HG03025 (cell line): Measurements from ENCODE around the gene EYA4.

Experiments used
- ATAC-seq: cut with Tn5 transposase; IDR thresholded peaks from one replicate; pipeline ENCODE4 v1.9.1; 2021; ENCODE audit warnings: mild to moderate bottlenecking, moderate library complexity; ENCODE audit not compliant: unreplicated experiment, low FRiP score

The EYA4 gene

GRCh38 chr6:133277900-133278545 is 36.9 kb downstream of the EYA4 start:
- no peak for ATAC-seq

DNA sequence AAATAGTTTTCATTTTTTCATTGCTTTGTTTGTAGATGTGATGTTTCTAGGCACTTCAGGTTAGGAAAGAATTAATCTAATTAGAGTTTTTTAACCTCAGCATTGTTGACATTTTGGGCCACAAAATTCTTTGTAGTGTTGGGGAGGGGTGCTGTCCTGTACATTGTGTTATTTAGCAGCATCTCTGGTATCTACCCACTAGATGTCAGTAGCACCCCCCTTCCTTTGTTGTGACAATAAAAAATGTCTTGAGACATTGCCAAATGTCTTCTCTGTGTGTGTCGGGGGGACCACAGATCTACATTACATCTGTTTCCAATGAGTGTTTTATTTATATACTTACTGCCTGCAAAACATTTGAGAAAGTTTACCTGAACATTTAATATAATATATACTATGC is 45.6 kb downstream of the EYA4 start:
- no peak for ATAC-seq

GRCh38 chr6:133288662-133289061 is 47.5 kb downstream of the EYA4 start:
- no peak for ATAC-seq

GRCh38 chr6:133289733-133290306 is 48.7 kb downstream of the EYA4 start:
- ATAC-seq = no peak

GRCh38 chr6:133290930-133291329 is 49.8 kb downstream of the EYA4 start:
- ATAC-seq = no peak

- ATAC-seq = no peak
Measured at GRCh38 chr6:133291671-133292070, 50.5 kb downstream of the EYA4 start.

GRCh38 chr6:133297657-133298056 is 56.5 kb downstream of the EYA4 start:
- no peak for ATAC-seq

DNA sequence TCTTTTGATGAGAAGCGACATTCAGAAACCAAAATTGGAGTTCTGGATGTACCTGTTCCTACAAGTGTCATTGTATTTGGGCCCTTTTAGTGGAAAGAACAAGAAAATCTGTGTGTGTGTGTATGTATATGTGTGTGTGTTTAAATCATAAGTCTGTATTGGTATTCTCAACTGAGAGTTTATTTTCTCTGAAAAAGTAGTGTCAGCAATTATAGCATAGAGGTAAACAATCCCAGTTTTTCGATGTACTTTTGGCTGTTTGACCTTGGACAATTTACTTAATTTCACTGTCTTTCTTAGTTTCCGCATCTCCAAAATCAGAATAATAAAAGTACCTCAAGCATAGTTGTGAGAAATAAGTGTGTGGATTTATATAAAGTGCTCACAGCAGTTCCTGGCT is 57.2 kb downstream of the EYA4 start:
- ATAC-seq = no peak

DNA sequence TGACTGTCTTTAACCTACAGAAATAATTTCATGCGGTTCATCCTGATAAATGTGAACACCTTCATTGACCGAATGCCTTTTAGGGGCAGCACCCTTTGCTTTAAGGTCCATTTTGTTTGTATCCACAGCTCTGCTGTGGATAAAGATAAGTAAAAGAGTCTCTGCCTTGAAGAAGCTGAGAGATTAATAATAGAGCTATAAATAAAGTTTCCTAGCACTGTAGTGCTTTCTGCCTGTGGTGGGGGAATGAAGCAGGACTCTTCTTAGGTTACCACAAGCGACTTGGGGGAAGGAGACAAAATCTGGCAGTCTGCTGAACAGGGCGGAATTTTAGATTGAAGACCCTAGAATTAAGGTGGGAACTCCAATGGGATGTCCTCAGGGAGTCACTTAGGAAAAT is 57.6 kb downstream of the EYA4 start:
- ATAC-seq = no peak

- ATAC-seq = no peak
Measured at GRCh38 chr6:133300896-133301295, 59.7 kb downstream of the EYA4 start.

GRCh38 chr6:133301835-133302234 is 60.7 kb downstream of the EYA4 start:
- ATAC-seq = no peak

DNA sequence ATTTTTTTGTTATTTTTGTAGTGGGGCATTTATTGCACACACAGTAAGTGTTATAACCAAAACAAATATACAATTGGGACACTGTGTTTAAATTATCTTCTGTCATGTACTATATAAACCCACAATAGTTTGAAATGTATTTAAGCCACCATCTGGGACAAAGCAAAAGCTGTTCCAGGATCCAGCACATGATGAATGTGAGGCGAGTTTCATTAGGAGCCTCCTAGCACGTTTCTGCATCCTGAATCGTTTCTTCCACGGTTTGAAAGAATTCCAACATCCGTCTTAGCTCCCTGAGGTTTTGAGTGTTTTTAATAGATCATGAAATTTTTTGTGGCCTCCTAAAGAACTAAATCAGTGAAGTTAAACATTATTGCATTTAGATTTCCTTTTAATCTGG is 65.8 kb downstream of the EYA4 start:
- no peak for ATAC-seq

DNA sequence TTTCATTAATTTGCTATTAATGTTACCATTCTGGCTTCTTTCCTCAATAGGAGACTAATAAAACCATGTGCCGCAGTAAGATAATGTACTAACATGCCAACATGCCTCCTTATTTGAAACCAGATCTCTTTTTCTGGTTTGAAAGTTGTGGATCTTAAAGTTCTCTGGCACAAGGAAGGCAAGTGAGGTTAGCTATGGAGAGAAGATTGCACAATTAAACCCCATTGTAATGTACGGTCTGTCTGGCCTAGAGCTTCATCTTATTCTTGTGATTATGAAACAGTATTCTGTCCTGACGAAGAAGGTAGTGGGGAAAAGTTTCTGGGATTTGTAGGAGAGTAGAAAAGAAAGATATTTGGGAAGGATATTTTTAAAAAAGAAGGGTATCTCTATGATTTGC is 68.4 kb downstream of the EYA4 start:
- no peak for ATAC-seq

- ATAC-seq = no peak
Measured at GRCh38 chr6:133312006-133312405, 70.8 kb downstream of the EYA4 start.

DNA sequence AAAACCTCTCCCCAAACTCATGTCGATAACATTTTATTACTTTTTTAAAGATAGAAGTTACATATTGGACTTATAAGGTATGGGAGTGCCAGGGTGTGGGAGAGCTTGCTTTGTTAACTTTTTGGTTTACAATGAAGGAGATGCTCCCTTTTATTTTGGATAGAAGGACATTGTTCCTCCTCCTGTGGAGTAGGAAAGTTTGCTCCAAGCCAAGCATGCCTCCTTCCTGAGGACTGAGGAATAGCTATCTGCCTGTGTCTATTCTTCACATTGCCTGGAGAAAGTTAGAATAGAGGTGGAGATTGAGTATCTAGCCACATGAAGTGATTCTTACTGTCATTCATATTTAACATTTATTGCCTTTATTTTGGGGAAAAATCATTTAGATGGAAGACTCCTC is 71.9 kb downstream of the EYA4 start:
- ATAC-seq = no peak

GRCh38 chr6:133314947-133315346 is 73.8 kb downstream of the EYA4 start:
- no peak for ATAC-seq

GRCh38 chr6:133315811-133316210 is 74.7 kb downstream of the EYA4 start:
- ATAC-seq = no peak

DNA sequence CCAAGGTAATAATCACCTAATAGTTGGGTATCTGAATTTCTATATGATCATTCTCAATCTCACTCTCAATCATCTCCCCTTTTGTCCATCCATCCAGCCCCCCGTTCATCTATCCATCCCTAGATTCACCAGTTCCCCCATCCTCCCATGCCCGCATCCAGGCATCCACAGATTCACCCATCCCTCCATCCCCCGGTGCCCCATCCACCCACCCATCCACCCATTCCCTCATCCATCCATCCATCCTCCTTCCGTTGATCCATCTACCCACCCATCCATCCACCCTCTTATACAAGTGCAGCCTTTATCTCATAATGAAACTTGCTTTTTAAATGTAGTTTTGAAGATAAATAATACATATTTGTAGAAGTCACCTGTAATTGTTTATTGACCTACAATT is 76.5 kb downstream of the EYA4 start:
- ATAC-seq = no peak

- ATAC-seq = no peak
Measured at GRCh38 chr6:133326584-133326983, 85.4 kb downstream of the EYA4 start.

DNA sequence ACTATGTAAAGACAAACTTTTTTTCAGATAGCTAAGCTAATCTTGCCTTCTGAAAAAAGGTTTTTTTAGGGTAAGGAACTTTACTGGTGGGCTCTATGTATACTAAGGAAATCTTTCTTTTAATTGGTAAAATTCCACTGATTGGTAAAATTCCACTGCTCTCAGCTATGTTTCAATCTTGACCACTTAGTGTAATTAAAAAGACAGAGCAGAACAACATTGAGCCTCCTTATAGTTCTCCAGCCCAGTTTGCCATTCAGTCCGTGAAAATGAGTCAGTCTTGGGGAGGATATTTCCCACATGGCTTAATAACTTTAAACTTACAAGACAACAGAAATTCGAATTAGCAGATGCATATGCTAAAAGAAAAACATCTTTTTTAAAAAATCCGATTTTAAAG is 92.7 kb downstream of the EYA4 start:
- no peak for ATAC-seq

GRCh38 chr6:133337308-133337707 is 96.2 kb downstream of the EYA4 start:
- no peak for ATAC-seq

GRCh38 chr6:133339543-133340384 is 98.6 kb downstream of the EYA4 start:
- no peak for ATAC-seq
